Gastroesophageal sphincter (tissue), 3 donors: ENCODE measurements around the gene IFNW1.

Source experiments
- EP300 ChIP-seq: sonication (generic); formaldehyde crosslinking; IDR thresholded peaks from one replicate; pipeline ENCODE4 v1.6.1; 2017; ENCODE audit warnings: antibody characterized with exemption, mild to moderate bottlenecking
- POLR2A ChIP-seq, 2 donors: fragments of 450-650 bp; IDR thresholded peaks; one replicate each; pipeline ENCODE4 v1.6.1; 2017; ENCODE audit warnings: antibody characterized with exemption in 2 of 2, mild to moderate bottlenecking in 2 of 2, moderate library complexity in 1 of 2
- TF ChIP-seq, protein P1 (sequence below), 4 experiments: fragments of 200-600 bp in 2 of 4; fragments of 450-650 bp in 2 of 4; sonication (generic) in 1 of 4; IDR thresholded peaks; one replicate each; pipeline ENCODE4 v1.5.1; 2017 to 2019; ENCODE audit warnings: antibody characterized with exemption in 4 of 4, mild to moderate bottlenecking in 2 of 4, moderate library complexity in 2 of 4

DNA sequence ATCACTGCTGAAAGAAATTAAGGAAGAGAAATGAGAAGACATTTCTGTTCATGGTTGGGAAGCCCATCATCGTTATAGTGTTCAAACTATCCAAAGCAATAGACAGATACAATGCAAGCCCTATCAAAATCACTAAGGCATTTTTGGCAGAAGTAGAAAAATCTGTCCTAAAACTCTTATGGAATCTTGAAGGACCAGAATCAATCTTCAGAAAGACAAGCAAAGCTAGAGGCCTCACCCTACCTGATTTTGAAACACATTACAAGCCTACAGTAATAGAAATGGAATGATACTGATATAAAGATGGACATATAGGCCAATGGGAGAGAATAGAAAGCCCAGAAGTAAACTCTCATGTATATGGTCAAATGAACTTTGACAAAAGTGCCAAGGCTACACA lies 29.7 kb upstream of the IFNW1 start:
- TF ChIP-seq, protein P1, sequence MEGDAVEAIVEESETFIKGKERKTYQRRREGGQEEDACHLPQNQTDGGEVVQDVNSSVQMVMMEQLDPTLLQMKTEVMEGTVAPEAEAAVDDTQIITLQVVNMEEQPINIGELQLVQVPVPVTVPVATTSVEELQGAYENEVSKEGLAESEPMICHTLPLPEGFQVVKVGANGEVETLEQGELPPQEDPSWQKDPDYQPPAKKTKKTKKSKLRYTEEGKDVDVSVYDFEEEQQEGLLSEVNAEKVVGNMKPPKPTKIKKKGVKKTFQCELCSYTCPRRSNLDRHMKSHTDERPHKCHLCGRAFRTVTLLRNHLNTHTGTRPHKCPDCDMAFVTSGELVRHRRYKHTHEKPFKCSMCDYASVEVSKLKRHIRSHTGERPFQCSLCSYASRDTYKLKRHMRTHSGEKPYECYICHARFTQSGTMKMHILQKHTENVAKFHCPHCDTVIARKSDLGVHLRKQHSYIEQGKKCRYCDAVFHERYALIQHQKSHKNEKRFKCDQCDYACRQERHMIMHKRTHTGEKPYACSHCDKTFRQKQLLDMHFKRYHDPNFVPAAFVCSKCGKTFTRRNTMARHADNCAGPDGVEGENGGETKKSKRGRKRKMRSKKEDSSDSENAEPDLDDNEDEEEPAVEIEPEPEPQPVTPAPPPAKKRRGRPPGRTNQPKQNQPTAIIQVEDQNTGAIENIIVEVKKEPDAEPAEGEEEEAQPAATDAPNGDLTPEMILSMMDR (IDR thresholded peaks at IDR 0.05): no peak
- no peak for TF ChIP-seq POLR2A (IDR thresholded peaks at IDR 0.05)
- TF ChIP-seq EP300: no peak
